HG03196 (cell line): Measurements from ENCODE around the gene SCN4B.
A peak's percentile ranks its signal among the peaks of the same experiment; 100 is the strongest.

Experiments used
- ATAC-seq: cut with Tn5 transposase; IDR thresholded peaks from one replicate; pipeline ENCODE4 v1.9.1; 2021; ENCODE audit not compliant: unreplicated experiment

The SCN4B gene

GRCh38 chr11:118135051-118135795 lies 17.4 kb downstream of the SCN4B start:
- no peak for ATAC-seq

GRCh38 chr11:118133816-118134215 lies 18.8 kb downstream of the SCN4B start:
- no peak for ATAC-seq

DNA sequence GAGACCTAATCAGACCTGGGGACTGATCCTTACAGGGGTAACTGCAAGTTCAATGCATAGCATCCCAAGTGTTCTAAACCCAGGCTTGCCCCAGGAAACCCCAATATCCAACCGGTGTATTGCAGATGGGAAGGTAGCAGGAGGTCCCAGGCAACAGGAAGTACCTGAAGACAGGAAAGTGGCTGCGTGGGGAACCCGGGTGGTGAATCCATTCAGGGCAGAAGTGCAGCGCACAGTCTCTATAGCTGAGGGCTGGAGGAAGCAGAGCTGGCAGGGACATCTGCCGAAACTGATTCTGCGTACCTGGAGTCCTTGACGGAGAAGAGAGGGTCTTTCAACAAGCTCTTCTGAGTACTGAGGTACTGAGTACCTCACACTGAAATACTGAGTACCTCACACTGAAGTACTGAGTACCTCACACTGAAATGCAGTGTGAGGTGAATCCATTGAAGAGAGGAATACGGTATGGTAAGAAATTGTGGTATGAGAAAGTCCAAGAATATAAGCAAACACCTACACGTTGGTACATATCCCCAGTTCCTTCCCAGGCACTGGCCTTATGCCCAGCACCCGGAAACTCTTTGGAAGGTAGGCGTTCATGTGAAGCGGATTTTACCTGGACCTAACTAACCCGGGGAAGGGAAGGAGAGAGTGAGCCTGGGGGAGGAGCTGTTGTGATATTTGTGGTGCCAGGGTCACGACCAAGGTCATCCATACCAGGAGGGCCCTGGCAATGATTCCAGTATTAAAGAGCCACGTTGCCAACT lies 20.1 kb downstream of the SCN4B start:
- no peak for ATAC-seq

DNA sequence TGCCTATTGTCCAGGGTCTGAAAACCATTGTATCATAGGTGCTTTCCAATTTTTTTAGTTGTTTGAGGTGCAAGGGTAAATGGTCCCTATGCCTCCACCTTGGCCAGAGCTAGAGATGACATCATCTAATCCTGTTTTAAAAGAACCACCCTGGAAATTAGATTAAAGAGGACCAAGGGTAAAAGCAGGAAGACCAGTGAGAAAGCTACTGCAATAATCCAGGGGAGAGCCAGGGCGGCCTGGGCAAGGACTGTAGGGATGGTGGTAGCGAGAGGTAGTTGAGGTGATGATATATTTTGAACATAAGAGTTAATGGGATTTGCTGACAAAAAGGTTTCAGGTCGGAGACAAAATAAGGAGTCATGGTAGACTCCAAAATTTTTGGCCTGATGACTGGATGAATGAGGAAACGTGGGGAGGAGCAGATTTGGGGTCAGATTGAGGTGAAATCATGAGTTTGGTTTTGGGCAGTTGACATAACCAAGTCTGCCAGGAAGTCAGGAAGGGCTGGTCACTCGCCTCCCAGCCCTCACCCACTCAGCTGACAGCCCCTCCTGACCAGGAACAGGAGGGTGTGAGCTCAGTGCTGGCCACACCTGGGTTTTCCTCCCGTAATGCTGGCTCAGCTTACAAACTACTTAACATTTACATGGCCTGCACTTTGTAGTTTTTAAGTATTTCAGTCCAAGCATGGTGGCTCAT lies 23.0 kb downstream of the SCN4B start:
- ATAC-seq: no peak

DNA sequence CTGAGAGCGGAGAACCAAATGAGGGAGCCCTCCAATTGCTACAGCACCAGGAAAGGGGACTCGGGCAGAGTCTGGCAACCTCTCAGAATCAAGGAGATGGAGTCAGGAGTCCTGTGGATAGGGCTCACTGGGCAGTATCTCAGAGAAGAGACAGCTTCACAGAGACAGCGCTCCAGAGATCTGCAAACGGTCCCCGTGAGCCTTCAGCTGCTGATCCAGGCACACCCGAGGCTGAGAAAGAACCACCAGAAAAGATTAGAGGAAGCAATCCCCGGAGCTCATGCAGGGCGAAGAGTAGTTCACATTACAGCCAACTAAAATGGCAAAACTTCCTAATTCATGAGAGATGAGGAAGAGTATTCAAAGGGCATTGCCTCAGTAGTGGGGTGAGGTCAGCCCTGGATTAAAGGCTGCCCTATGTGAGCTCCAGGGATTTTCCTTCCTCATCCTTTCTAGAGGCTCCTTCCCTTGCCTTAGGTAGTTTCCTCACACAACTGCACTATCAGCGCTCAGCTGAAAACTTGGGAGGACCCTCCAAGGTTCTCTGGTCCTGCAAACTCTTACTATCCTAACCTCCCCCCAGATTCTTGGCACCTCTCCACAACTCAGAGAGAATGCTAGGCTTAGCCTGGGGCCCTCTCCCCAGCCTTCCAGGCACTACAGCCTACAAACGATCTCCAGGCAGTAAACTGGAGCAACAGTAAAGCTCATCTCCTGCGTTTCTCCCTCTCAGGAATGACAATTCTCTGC lies 23.7 kb downstream of the SCN4B start:
- no peak for ATAC-seq

DNA sequence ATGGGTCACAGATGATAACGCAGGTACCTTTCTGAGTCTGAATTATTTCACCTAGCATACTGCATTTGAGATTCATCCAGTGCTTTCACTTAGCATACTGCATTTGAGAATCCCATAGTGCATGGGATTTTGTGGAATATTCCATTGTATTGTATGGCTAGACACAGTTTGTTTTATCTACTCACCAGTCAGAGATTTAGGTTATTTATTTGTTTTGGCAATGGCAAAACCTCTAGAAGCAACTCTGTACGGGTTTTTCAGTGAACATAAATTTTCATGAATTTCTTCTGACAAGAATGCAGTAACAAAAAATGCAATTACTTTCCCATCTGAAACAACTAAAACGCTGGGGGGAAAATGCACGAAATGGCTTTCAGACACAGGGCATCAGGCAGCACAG lies 24.3 kb downstream of the SCN4B start:
- ATAC-seq: no peak

DNA sequence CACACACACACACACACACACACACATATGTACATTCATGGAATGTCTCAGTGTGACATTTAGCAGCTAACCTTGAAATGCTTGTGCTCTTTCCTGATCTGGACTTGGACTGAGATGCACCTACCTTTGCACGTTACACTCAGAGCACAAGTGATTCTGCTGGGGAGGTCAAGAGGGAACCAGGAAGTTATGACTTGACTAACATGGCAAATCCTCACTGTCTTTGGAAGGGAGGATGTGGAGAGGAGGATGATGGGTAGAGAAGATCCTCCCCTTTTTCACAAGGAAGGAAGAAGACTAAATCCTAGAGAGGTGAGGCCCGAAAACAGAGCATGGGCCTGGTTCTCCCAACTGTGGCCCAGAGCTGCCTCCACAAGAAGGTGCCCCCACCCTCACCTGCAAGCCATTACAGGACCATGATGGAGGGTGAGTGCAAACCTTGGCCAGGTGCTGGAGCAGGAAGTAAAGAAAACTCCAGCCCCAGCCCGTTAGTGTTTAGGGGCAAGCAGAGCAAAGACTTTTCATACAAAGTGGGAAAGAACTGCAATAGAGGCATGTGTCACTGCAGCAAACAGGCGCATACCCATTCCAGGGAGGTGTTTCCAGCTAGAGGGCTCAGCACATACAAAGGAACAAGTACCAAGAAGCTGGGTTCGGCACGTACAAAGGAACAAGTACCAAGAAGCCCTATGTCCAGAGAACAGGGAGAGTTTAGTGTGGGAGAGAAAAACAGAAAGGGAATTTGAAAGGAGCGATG lies 26.4 kb downstream of the SCN4B start:
- ATAC-seq: no peak

DNA sequence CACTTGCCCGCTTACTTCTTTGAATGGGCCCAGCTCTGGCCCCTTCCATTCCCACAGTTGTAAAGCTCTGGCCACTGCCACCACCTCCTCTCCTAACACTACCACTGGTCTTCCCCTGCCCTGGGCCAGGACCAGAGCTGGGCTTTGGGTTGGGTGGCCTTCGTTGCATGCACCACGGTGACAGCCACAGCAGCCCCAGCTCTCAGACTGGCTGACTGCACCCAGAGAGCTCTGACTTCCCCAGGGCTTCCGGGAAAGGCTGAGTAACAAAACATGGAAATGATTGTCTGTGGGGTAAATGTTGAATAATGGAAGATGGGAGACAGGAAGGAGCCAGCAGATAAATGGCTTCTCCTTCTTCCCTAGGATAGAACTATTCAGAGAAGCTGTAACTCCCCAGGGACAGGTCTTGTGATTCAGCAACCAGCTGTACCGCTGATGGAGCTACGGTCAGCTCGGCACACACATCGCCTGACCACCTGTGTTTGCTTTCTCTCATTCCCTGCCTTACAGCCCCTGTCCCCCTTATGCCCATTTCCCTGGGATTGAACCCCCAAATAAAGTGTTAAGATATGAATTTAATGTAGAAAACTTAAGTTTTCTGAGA lies 27.6 kb downstream of the SCN4B start:
- ATAC-seq: no peak

- ATAC-seq: no peak
Measured at GRCh38 chr11:118120793-118121192, 31.8 kb downstream of the SCN4B start.

GRCh38 chr11:118117790-118118601 lies 34.6 kb downstream of the SCN4B start:
- ATAC-seq: peak; percentile 70

DNA sequence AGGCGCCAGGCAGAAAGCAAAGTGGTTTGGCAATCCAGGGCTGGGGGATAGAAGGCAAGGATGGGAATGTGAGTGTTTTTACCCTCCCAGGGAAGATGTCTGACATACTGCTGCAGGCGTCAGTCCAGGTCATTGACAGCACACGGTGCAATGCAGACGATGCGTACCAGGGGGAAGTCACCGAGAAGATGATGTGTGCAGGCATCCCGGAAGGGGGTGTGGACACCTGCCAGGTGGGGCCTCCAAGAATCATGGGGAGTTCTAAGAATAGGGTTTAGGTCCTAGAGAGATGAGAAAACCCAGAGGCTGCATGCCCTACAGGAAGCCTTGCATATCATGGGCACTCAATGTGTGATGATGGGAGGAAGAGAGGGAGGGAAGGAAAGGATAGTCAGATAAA lies 37.6 kb downstream of the SCN4B start:
- no peak for ATAC-seq

DNA sequence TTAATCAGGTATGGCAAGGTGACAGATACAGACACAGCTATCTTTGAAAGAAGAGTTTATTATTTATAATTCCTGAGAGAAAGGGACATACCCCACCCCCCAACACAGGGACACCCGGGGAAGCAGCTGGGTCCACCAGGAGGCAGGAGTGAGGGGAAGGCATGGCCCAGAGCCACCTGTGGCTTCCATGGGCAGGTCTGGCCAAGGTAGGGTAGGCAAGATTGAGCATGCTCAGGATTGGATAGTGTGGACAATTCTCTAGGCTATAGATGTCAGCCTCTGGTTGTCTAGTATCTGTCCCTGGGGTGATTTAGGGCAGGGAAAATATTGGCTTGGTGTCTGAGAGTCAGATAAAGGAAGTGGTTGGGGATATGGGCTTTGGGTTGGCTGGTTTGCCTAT lies 38.4 kb downstream of the SCN4B start:
- no peak for ATAC-seq

GRCh38 chr11:118112711-118113430 lies 39.8 kb downstream of the SCN4B start:
- no peak for ATAC-seq

GRCh38 chr11:118111744-118112035 lies 40.9 kb downstream of the SCN4B start:
- no peak for ATAC-seq

DNA sequence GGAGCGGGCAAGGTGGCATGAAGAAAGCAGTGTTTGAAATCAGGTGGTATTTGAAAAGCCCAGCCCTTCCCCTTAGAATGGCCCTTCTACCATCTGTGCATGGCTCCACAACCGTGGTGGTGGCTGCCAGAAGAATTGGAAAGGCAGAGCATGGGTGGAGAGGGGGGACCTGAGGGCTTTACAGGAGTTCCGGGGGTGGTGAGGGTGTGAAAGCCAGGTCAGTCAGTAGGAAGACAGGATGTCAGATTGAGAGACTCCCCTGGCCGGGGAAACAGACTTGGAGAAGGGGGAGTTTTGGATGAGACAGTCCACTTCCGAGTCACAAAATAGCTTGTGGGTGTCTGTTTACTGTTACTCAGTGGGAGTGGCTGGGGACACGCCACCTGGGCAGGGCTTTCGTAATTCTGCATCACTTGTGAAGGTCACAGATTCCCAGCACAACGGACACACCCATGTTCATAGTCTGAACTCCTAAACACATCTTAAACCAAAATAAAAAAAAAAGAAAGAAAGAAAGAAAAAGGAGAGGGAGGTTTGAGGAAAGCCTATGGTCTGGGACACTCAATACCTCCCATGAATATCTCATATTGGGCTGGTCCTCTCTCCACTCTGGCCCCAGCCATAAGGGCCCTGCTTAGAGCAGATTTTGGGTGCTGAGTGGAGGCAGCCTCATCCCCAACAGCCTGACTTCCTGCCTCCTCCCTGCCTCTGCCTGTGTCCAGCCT lies 41.4 kb downstream of the SCN4B start:
- ATAC-seq: no peak

GRCh38 chr11:118109231-118109630 lies 43.4 kb downstream of the SCN4B start:
- no peak for ATAC-seq

DNA sequence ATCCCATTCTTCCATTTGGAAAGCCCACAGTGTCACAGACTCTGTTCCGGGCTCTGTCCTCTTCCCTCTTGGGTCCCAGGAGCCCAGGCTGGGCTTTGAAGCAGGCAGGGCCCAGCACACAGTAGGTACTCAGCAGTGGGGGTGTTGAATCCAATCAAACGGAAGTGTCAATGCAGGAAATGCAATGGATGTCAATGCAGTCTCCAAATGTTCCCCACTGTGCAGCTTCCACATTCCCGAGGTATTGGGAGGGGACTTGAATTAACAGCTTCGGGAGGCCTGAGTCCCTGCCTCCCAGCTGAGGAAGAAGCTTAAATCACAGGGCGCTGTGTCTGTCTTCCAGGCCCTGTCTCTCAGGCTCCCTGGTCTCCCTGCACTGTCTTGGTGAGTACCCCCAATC lies 44.1 kb downstream of the SCN4B start:
- ATAC-seq: no peak

DNA sequence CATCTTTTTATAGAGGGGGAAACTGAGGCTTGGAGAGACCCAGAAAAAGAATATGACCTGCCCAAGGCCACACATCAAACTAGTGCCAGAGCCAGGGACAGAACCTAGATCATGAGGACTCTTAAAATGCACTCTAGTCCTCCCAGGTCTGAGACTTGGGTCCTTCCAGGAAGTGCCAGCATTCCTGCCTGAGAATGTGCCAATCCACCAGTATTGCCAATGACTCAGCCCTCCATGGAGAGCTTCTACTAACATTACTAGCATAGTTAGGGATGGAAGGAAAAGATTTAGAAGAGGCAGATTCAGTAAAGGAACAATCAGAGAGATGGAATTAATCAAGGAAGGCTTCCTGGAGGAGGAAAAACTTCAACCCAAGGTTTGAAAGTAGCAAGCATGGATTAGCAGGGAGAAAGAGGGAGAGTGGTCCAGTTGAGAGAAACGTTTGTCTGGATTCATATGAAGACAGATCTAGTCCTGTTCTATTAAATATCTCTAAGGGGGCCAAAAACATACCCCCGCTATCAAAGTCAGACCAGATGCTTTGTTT lies 45.8 kb downstream of the SCN4B start:
- no peak for ATAC-seq
